ENCODE results near the gene PKHD1.

Gene PKHD1

DNA sequence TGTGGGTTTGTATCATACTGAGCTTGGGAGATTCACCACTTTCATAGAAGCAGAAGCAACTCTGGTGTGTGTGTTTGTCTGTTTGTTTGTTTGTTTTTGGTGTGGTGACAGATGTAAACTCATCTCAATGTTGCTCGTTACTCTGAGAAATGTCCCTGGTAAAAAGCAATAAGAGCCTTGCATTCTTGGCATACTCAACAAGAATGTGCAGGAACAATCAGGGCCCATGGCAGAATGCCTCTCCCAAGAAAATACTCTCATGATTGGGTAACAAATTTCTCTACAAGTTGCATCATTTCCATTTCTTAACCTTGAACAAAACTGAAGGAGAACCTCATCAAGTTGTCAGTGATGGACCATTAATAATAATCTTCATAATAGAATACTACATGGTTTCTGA lies 43.0 kb upstream of the PKHD1 start:
- FAIRE-seq (no peak), DNase-seq (ENCODE audit: insufficient read length, low spot score) (no peak)
- TF ChIP-seq, protein P1, sequence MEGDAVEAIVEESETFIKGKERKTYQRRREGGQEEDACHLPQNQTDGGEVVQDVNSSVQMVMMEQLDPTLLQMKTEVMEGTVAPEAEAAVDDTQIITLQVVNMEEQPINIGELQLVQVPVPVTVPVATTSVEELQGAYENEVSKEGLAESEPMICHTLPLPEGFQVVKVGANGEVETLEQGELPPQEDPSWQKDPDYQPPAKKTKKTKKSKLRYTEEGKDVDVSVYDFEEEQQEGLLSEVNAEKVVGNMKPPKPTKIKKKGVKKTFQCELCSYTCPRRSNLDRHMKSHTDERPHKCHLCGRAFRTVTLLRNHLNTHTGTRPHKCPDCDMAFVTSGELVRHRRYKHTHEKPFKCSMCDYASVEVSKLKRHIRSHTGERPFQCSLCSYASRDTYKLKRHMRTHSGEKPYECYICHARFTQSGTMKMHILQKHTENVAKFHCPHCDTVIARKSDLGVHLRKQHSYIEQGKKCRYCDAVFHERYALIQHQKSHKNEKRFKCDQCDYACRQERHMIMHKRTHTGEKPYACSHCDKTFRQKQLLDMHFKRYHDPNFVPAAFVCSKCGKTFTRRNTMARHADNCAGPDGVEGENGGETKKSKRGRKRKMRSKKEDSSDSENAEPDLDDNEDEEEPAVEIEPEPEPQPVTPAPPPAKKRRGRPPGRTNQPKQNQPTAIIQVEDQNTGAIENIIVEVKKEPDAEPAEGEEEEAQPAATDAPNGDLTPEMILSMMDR (IDR thresholded peaks at IDR 0.05; ENCODE audit: insufficient read depth, missing control alignments): no peak

DNA sequence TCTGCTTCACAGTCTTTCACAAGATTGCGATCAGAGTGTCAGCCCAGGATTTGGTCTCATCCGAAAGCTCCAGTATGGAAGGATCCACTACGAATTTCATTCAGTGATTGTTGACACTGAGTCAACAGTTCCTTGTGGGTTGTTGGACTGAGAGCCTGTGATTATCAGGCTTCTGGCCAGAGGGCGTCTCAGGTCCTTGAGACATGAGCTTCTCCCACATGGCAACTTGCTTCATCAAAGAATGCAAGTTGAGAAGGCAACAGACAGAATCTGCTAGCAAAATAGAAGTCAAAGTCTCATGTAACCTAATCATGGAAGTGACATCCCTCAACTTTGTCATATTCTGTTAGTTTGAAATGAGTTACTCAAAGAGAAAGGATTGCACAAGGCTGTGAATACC lies 40.5 kb upstream of the PKHD1 start:
- FAIRE-seq: no peak
- TF ChIP-seq, protein P1 (IDR thresholded peaks at IDR 0.05; ENCODE audit: insufficient read depth, missing control alignments): no peak
- DNase-seq (ENCODE audit: insufficient read length, low spot score): no peak

DNA sequence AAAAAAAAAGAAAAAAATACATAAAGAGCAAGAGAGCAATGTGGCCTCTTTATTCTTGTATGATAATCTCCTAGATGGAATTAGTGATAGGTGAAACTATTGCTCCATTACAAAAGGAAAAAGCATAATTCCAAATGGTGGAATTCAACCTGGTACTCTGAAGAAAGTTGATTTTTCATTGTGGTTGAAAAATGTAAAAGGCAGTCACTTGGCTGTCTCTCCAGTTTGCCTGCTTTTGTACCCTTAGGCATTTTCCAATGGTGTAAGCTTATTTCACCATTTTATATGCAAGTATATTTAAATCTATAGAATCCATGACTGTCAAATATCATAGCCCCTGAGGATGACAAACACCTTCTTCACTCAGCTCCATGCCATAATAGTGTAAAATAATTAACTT lies 38.8 kb upstream of the PKHD1 start:
- FAIRE-seq (no peak), DNase-seq (ENCODE audit: insufficient read length, low spot score) (no peak)
- TF ChIP-seq, protein P1 (IDR thresholded peaks at IDR 0.05; ENCODE audit: insufficient read depth, missing control alignments): no peak

DNA sequence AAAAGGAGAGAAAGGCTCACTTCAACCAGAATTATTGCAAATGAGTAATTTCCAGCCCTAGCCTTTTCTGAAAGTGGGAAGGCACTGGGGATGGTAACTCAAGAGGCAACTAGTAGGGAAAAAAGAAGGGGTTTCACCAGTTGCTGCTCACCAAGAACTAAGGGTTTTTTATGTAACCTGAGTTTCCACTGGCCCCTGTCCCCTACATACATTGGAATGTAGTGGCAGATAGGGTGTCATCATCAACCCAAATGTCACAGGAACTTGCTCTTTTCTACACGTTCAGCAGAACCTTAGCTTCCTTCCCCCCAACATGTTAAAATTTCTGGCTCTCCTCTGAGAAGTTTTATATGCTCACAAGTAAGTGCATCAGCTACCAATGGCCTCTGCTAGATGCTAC lies 38.2 kb upstream of the PKHD1 start:
- DNase-seq (ENCODE audit: insufficient read length, low spot score): no peak
- FAIRE-seq: no peak
- TF ChIP-seq, protein P1 (IDR thresholded peaks at IDR 0.05; ENCODE audit: insufficient read depth, missing control alignments): no peak

DNA sequence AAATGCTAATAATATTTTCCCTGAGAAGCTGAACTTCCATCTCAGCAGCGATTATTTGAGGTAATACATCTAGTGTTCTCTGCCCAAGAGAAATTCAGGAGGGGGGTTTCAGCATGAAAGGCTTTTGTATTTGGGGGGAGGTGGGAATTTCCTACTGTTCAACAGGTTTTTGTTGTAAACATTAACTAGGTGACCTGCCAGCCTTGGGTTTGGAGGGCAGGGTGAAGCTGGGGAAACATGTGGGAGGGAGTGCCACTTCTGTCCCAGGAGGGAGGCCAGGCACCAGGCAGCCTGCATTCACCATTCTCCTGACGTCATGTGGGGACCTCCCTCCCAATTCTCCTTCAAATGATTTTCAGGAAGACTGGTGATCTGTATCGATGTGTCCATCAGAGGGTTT lies 37.7 kb upstream of the PKHD1 start:
- FAIRE-seq: no peak
- TF ChIP-seq, protein P1 (IDR thresholded peaks at IDR 0.05; ENCODE audit: insufficient read depth, missing control alignments): no peak
- DNase-seq (ENCODE audit: insufficient read length, low spot score): no peak

DNA sequence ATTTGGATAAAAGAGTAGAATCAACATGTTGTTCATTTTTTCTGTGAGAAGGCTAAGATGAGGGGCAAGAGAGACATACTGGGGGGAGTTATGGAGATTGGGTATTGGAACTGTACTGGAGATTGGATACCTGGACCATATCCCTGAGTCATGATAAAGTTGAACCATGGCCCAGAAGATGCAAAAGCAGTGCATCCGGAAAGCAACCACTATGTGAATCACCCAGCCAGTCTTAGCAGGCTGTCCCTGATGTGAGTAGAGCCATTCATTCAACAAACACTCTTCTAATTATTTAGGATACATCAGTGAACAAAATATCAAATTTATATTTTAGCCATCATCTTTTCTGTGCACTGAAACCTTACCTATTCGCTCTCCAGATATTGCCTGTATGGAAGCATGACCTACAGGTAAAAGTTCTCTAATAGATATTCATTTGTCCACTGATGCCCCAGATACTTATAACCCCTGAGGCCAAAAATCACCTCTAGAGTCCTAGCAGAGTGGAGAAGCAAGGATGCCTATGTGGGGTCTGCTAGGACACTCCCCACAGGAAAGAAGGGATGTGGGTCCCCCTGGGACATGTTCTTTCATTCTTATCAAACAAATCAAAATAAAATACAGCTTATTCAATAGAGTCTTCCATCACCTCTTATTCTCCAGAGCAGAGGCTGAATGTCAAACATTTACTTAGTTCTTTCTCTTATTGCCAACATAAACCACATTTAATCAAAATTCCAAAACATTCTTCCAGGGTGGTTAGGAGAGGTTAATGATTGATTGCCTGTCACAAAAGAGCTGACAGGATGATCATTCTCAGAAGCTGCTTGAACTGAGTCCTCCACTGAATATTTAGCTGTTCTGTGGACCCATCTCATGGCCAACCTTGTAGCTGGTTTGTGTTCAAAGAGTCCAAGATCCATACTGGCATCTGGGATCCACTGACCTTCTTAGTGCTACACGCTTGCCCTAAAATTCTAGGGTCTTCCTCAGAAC lies 37.0 kb upstream of the PKHD1 start:
- FAIRE-seq: no peak
- no peak for DNase-seq (ENCODE audit: insufficient read length, low spot score)

More for the DNA sequence above, 37.0 kb upstream of the PKHD1 start:
- TF ChIP-seq, protein P1 (IDR thresholded peaks at IDR 0.05; ENCODE audit: insufficient read depth, missing control alignments): no peak
